ENCODE measurements around the gene HSPB9.

Gene HSPB9

DNA sequence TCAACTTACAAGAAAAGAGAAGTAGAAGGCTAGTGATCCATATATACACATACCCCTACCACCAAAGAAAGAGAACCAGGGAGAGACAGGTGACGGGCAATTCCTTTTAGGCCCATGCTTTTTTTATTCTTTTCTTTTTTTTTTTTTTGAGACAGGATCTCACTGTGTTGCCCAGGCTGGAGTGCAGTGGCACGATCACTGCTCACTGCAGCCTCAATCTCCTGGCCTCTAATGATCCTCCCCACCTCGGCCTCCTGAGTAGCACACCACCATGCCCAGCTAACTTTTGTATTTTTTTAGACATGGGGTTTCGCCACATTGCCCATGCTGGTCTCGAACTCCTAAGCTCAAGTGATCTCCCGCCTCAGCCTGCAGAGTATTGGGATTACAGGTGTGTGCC lies 4.8 kb downstream of the HSPB9 start:
- no peak overlapping the region for H3K4me3 ChIP-seq (ENCODE audit: low read depth, low read length)
- H3K9me3 ChIP-seq (ENCODE audit: control insufficient read depth, insufficient read depth, low read depth, low read length), result no peaks in the 10 kb centered on the region
- TF ChIP-seq ZSCAN23 (tag by site-specific recombination; IDR thresholded peaks at IDR 0.05), result no peak
- TF ChIP-seq ZNF121 (tag by site-specific recombination; IDR thresholded peaks at IDR 0.05), result peak; percentile 80
- no peak for TF ChIP-seq SALL2 (tag by site-specific recombination; IDR thresholded peaks at IDR 0.05; ENCODE audit: borderline replicate concordance)
- POLR2A ChIA-PET, result interaction anchor here (0.9 kb wide), 1 partner anchor 185 kb away, joined by 6 read pairs; no protein-coding TSS in a partner anchor
- CTCF ChIA-PET, result interaction anchor here (0.7 to 1.2 kb wide), 4 partner anchors 10 to 51 kb away, joined by 3 to 4 read pairs (median 3); no protein-coding TSS in a partner anchor
- H3K27ac ChIP-seq (ENCODE audit: extremely low read depth, low read depth, low read length), result no peak overlapping the region; the same call in 1 of the 2 replicates
- H3K4me1 ChIP-seq (ENCODE audit: control insufficient read depth, insufficient read depth, low read length), result no peaks in the 10 kb centered on the region
- H3K36me3 ChIP-seq (ENCODE audit: control insufficient read depth in 2 of 2, insufficient read depth in 1 of 2, low read length in 2 of 2), result peaks cover 39 to 88% of the 10 kb centered on the region in 2 experiments

DNA sequence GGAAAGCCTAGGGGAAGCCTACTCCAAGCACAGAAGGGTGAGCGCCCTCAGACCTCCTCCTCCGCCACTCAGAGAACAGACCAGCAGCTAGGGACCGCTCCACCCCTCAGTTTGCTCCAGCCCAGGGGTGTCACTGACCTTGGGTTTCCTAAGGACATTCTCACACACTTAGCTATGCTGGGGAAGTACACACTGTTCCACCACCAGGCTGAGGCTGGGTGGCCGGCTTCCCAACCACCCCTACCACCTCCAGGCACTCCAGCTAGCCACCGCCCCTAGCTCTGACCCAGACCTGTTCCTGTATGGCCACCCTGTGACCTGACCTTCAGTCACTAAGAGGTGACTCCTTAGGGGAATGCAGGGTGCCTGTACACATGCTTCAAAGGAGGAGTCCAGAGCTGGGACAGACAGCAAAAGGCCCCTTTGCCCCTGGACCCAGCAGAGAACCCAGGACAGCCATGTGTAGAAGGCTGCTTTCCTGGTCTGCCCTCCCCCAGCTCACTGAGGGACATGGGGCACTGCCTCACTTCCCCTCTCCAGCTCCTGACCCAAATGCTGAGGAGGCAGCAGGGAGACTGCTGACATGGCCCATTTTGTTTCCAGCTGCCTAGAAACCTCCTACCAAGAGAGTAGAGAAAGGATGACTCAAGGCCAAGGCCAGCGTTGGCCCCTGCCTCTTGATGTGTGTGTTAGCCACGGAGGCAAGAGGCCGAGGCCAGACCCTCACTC lies 6.7 kb downstream of the HSPB9 start:
- peaks cover 39 to 89% of the 10 kb centered on the region in 2 experiments for H3K36me3 ChIP-seq (ENCODE audit: control insufficient read depth in 2 of 2, insufficient read depth in 1 of 2, low read length in 2 of 2)
- peaks cover 17% of the 10 kb centered on the region for H3K4me1 ChIP-seq (ENCODE audit: control insufficient read depth, insufficient read depth, low read length)
- ChIA-PET CTCF (interaction anchor here (0.5 to 1.9 kb wide), 5 partner anchors 10 to 109 kb away, joined by 3 to 4 read pairs (median 3); partner anchors contain the start of gene NKIRAS2), POLR2A (interaction anchor here (0.6 kb wide), 1 partner anchor 267 kb away, joined by 3 read pairs; no protein-coding TSS in a partner anchor)
- H3K4me3 ChIP-seq (ENCODE audit: low read depth, low read length), result no peak overlapping the region
- H3K9me3 ChIP-seq (ENCODE audit: control insufficient read depth, insufficient read depth, low read depth, low read length), result no peaks in the 10 kb centered on the region
- TF ChIP-seq ZNF248 (tag by site-specific recombination; IDR thresholded peaks at IDR 0.05) (no peak), ZNF169 (tag by site-specific recombination; IDR thresholded peaks at IDR 0.05) (no peak), ZNF19 (tag by site-specific recombination; IDR thresholded peaks at IDR 0.05; ENCODE audit: low read depth) (no peak), ZNF677 (tag by site-specific recombination; IDR thresholded peaks at IDR 0.05) (no peak), ZFP37 (tag by site-specific recombination; IDR thresholded peaks at IDR 0.05) (no peak), ZNF341 (tag by site-specific recombination; IDR thresholded peaks at IDR 0.05; ENCODE audit: low read depth) (no peak), ZNF837 (tag by site-specific recombination; IDR thresholded peaks at IDR 0.05) (no peak), REPIN1 (tag by site-specific recombination; IDR thresholded peaks at IDR 0.05; ENCODE audit: low read depth) (no peak), IKZF3 (tag by site-specific recombination; IDR thresholded peaks at IDR 0.05) (no peak), ZFP69B (tag by site-specific recombination; IDR thresholded peaks at IDR 0.05) (no peak), KLF8 (tag by site-specific recombination; IDR thresholded peaks at IDR 0.05) (no peak), SALL2 (tag by site-specific recombination; IDR thresholded peaks at IDR 0.05; ENCODE audit: borderline replicate concordance) (no peak)
- TF ChIP-seq, protein P1, sequence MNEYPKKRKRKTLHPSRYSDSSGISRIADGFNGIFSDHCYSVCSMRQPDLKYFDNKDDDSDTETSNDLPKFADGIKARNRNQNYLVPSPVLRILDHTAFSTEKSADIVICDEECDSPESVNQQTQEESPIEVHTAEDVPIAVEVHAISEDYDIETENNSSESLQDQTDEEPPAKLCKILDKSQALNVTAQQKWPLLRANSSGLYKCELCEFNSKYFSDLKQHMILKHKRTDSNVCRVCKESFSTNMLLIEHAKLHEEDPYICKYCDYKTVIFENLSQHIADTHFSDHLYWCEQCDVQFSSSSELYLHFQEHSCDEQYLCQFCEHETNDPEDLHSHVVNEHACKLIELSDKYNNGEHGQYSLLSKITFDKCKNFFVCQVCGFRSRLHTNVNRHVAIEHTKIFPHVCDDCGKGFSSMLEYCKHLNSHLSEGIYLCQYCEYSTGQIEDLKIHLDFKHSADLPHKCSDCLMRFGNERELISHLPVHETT (tag by site-specific recombination; IDR thresholded peaks at IDR 0.05), result no peak
- TF ChIP-seq, protein P2, sequence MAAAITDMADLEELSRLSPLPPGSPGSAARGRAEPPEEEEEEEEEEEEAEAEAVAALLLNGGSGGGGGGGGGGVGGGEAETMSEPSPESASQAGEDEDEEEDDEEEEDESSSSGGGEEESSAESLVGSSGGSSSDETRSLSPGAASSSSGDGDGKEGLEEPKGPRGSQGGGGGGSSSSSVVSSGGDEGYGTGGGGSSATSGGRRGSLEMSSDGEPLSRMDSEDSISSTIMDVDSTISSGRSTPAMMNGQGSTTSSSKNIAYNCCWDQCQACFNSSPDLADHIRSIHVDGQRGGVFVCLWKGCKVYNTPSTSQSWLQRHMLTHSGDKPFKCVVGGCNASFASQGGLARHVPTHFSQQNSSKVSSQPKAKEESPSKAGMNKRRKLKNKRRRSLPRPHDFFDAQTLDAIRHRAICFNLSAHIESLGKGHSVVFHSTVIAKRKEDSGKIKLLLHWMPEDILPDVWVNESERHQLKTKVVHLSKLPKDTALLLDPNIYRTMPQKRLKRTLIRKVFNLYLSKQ (tag by site-specific recombination; IDR thresholded peaks at IDR 0.05; ENCODE audit: borderline replicate concordance), result no peak
- TF ChIP-seq, protein P3, sequence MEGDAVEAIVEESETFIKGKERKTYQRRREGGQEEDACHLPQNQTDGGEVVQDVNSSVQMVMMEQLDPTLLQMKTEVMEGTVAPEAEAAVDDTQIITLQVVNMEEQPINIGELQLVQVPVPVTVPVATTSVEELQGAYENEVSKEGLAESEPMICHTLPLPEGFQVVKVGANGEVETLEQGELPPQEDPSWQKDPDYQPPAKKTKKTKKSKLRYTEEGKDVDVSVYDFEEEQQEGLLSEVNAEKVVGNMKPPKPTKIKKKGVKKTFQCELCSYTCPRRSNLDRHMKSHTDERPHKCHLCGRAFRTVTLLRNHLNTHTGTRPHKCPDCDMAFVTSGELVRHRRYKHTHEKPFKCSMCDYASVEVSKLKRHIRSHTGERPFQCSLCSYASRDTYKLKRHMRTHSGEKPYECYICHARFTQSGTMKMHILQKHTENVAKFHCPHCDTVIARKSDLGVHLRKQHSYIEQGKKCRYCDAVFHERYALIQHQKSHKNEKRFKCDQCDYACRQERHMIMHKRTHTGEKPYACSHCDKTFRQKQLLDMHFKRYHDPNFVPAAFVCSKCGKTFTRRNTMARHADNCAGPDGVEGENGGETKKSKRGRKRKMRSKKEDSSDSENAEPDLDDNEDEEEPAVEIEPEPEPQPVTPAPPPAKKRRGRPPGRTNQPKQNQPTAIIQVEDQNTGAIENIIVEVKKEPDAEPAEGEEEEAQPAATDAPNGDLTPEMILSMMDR (tag by site-specific recombination; IDR thresholded peaks at IDR 0.05), result no peak
- no peak overlapping the region for H3K27ac ChIP-seq (ENCODE audit: extremely low read depth, low read depth, low read length)

All from HEK293 (cell line).